Measurements from ENCODE around the gene CREB3L1.
A peak's percentile ranks its signal among the peaks of the same experiment; 100 is the strongest.

The CREB3L1 gene, protein sequence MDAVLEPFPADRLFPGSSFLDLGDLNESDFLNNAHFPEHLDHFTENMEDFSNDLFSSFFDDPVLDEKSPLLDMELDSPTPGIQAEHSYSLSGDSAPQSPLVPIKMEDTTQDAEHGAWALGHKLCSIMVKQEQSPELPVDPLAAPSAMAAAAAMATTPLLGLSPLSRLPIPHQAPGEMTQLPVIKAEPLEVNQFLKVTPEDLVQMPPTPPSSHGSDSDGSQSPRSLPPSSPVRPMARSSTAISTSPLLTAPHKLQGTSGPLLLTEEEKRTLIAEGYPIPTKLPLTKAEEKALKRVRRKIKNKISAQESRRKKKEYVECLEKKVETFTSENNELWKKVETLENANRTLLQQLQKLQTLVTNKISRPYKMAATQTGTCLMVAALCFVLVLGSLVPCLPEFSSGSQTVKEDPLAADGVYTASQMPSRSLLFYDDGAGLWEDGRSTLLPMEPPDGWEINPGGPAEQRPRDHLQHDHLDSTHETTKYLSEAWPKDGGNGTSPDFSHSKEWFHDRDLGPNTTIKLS

DNA sequence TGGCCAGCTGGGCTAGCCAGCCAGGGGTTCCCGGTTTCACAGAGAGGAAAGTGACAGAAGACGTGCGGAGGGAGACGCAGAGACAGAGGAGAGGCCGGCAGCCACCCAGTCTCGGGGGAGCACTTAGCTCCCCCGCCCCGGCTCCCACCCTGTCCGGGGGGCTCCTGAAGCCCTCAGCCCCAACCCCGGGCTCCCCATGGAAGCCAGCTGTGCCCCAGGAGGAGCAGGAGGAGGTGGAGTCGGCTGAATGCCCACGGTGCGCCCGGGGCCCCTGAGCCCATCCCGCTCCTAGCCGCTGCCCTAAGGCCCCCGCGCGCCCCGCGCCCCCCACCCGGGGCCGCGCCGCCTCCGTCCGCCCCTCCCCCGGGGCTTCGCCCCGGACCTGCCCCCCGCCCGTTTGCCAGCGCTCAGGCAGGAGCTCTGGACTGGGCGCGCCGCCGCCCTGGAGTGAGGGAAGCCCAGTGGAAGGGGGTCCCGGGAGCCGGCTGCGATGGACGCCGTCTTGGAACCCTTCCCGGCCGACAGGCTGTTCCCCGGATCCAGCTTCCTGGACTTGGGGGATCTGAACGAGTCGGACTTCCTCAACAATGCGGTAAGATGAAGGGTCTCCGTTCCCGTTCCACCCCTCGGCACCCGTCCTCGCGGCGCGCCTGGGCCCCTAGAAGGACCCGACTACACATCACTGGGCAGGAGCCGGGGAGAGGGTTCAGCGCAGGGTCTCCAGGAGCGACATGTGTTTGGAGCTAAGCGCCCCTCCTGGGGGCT, at the start of gene CREB3L1:
TSS of gene CREB3L1 (plus strand) at position 41 of the 765 bp plus-strand sequence. CDS start at position 491, 450 bp downstream.
- no peak for DNase-seq (ENCODE audit: low read depth)

DNA sequence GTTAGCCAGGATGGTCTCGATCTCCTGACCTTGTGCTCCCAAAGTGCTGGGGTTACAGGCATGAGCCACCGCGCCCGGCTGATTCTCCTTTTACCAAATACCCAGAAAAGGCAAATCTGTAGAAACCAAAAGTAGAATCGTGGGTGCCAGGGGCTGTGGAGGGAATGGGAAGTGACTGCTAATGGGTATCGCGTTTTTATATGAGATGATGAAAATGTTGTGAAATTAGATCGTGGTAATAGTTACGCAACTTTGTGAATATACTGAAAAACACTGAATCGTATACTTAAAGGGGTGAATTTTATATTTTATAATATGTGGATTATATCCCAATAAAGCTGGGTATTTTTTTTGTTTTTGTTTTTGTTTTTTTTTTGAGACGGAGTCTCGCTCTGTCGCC, 48.2 kb upstream of the CREB3L1 start:
- no peak for DNase-seq (ENCODE audit: low read depth)

DNA sequence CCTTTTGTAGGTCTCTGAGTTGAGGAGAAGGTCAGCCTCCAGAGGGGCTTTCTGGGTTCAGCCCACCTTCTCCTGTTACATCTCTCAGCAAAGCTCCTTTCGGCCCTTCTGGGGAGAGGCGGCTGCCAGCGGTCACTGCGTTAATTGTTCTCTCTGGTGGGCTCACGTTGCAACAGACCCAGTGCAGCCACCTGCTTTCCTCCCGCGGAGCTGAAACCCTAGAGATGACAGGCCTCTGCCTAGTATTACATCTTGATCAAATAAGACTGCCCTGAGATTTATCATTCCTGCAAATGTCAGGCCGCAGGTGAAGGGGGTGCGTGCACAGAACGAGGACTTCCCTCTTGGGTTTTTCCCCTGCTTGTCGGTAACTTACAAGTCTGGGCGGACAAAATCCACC, 43.2 kb upstream of the CREB3L1 start:
- no peak for DNase-seq (ENCODE audit: low read depth)

DNA sequence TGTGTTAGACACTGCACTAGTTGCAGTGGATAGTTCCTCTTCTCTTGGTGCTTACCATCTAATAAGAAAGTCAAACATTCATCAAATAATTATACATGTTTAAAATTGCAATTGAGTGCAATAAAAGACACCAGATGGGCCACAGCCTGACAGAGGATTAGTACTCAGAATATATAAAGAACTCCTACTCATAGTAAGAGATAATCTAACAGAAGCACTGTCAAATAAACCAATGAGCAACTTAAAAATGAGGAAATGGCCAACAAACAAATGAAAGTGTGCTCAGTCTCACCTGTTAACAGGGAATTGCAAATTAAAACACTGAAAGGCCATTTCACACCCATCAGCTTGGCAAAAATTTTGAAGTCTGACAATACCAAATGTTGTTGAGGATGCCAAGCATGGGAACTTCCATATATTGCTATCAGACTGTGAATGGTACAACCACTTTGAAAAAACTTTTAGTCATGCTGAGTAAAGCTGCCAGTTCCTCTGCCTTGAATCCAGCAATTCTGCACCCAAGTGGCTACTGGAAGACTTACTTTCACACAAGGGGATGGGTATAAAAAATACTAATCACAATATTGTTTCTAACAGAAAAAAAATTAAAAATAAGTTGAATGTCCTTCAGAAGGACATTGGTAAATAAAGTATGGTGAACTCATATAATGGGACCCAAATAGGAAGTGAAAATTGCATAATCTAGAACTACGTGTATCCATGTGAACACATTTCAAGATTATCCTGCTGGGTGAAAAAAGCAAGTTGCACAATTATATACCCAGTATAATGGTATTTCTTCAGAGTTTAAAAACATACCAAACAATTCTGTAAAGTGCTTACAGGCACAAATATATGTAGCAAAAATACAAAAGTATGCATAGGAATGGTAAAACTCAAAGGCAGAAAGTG, 41.4 kb upstream of the CREB3L1 start:
- no peak for DNase-seq (ENCODE audit: low read depth)

DNA sequence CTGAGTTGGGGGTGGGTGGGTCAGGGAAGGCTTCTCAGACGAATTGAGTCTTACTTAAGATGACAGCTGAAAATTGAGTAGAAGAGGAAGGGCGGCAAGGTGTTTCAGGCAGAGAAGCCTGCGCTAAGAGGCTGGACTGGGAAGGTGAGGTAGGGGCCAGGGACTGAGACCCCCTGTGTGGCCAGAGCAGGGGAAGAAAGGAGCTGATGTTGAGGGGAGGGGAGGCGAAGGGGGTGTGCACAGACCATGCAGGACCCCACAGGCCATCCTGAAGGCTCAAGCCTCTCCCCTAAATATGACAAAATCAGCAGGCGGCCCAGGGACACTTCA, 40.6 kb upstream of the CREB3L1 start:
- DNase-seq (ENCODE audit: low read depth): no peak

DNA sequence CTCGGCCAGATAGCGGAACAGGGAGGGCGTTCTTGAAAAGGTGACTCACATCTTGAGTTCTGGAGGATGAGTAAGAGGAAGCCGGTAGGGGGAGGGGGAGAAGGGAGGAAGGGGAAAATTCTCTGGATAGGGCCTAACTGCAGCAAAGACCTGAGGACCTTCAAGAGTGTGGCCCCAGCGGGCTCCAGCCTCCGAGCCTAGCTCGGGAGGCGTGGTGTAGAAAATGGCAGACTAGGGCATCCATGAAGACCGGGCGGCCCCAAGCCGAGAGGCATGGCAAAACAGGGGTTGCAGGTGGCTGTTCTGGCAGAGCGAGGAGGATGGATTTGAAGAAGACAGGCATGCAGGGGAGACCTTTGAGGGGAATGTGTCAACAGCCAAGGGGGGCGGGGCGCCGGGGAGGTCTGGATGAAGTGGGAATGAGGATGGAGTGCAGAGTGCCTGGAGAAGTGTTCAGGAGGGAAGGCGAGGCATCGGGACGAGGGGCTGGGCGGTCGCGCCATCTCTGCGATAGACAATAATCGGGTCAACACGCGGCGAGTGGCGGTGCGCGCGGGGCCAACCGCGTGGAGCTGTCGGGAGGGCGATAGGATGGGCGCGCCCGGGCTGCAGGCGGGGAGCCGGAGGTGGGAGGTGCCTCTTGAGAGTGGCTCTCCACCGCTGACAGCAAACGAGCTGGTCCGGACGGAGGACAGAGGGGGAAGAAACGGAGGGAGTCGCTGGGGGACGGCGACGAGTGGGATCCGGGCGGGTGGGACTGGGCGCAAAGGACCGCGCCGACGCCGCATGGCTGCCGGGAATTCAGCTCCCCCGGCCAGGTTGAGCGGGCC, 40.0 kb upstream of the CREB3L1 start:
- DNase-seq (ENCODE audit: low read depth): no peak

DNA sequence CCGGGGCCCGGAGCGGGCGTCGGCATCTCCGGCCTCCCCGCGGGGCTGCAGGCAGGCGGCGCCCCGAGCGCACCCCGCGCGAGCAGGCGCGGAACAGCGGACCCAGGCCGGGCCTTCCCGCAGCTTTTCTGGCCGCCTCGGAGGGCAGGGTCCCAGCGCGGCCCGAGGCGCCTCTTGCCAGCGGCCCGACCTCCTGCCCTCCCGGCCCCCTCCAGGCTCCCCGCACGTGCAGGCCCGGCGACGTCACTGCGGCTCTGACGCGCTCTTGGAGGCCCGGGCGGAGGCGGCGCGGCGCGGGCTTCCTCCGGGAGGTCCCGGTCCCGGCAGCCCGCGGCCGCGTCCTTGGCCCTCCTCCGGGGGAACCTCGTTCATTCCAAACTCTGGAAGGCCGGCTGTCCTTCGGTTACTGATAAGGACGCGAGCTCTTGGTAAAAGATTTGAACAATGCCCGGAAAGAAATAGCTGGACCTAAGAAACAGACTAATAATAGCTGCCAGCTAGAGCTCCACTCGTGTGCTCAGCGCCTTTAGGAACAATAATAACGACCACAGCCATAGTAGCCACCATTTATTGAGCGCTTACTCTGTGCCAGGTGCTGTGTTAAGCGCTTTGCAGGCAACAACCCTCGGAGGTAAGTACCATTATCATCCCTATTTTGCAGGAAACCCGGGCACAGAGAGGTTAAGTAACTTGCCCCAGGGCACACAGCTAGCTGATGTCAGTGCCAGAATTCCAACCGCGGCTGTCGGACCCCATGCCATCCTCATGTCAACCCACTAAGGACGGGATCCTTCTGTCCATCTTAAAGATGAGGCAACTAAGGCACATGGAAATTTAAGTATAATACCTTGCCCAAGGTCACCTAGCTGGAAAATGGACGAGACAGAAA, 39.1 kb upstream of the CREB3L1 start:
- DNase-seq (ENCODE audit: low read depth): no peak

DNA sequence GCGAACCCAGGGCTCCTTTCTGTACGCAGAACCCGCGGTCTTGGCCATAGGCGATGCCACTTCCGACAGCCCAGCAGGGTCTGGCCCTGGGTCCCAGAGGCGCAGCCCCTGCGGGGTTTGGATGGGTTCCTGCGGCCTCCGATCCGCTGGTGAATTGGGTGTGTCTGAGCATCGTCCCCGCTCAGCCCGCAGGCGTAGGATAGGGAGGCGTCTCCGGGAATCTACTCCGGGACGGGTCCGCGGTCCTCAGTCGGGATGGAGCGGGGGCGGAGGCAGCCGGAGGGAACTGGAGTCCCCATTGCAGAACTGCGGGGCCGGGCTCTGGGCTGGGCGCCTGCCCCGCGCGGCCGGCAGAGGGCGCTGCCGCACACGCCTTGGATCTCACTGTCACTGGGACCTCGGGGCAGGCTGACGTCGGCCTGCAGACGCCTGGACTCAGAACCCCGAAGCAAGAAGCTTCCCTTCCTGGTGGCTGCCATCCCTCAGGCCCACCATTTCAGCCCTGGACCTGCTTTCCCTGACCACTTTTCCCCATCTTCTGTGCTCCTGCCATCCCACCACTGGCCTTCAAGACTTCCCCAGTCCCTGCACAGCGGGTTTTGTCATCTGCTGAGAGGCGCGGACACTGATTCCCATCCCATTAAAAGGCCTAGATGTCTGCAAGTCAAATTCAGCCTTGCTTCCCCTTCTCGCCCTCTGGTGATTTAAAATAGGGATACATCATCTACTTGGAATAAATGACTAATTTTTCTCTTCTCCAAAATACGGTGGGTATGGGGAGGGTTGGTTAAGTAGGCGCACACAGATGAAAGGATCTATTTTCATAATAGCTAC, 38.3 kb upstream of the CREB3L1 start:
- no peak for DNase-seq (ENCODE audit: low read depth)

DNA sequence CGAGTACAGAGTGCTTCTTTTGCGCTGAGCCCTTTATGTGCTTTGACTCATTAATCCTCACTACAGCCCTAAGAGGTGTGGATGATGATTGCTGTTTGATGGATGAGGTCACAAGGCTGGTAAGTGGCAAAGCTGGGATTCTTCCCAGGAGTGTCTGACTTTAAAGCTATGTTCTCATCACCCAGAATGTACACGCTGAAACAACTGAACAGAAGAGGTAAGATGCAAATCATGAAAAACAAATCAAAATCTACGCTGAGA, 37.7 kb upstream of the CREB3L1 start:
- no peak for DNase-seq (ENCODE audit: low read depth)

DNA sequence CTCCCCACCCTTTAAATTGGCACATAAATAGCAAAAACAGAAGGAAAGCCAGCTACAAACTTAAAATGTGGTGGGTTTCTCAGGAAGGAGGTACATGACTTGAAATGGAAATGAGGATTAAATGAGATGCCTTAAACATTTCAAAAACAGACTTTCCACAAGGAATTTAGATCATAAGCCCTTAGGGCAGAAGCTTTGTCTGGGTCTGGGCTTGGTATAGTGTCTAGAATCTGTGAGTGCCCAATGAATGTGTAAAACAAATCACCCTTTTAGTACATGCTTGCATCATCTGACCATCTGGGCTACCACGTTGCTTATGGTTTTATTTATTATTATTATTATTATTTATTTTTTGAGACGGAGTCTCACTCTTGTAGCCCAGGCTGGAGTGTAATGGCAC, 37.1 kb upstream of the CREB3L1 start:
- no peak for DNase-seq (ENCODE audit: low read depth)

DNA sequence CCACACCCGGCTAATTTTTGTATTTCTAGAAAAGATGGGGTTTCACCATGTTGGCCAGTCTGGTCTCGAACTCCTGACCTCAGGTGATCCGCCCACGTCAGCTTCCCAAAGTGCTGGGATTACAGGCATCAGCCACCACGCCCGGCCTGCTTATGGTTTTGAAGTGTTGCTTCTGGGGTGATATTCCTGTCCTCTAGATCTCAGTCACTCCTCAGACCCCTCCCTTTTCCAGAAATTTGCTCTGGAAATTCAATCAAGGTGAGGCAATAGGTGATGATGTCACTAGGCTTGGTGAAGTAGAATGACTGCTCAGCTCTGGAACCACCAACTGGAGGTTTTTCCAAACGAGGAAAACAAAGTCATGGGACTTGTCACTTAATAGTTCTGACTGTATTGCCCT, 36.6 kb upstream of the CREB3L1 start:
- no peak for DNase-seq (ENCODE audit: low read depth)

DNA sequence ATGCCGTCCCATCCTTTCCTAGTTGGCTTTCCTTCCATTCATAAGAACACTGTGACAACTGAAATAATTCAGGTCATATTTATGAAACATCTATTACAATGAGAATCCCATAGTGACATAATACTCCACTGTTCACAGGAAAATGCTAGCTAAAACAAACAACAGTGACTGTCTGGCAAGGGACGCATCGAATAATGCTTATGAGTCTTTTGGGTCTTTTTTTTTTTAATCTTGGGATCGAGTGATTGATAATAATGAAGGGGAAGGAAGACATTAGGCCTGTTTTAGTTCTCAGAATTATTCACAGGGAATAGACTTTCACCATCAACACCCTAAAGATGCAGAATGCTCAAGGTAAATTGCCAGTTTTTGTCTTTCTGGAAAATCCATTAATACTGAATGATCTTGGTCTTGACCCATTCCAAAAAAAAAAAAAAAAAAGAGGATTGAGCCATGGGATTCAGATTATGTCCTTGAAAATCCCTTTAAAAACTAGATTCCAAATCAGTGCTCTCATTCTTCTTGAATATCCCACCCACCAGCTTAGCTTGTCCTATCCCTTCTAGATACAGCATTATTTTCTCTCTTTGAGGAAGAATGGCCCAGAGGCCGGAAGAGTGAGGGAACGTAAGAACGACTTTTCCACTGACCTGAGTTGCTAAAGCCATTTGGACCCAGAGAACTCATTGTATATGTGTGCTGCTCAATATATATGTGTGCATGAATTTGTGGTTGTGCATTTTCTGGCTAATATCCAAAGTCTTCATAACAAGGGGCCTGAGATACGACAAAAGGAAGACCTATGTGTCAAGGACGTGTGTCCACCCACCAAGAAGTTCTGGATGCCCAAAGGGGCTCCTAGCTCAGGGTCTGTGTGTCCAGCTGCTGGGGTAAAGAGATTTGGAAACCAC, 35.2 kb upstream of the CREB3L1 start:
- DNase-seq (ENCODE audit: low read depth): no peak

DNA sequence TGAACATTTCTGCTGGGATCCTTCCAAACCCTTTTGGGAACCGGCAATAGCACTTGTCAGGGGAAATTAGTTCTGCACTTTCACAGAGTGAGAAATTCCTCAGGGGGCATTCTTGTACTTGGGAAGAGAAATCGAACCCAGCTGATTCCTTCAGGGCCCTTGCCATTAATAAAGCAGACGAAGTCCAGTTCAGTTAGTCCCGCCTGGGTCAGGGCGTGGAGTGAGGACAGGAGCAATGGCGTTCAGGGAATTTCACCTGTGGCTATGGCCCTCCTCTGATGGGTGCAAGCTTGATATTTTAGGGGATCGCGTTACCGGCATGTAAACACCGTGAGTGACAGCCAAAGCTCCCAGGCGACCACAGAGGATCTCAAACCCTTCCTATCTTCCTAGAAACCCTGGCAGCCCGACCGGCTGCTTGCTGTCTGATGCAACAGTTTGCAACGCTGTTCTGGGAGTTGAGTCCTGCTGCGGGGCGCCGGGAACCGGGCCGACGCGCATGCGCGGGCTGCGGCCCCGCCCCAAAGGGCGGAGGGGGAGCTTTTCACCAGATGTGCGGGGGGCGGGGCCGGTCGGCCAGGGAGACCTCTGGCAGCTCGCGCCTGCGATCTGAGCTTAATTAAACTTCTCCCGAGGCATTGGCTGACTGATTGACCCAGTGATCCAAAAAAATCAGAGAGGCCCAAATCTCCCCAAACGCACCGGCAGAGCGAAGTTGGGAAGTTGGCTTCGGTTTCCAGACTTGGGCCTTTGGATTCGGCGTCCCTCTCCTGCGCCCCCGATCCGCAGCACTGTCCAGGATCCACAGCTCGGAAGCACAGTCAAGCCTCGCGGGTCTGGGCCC, 34.3 kb upstream of the CREB3L1 start:
- DNase-seq (ENCODE audit: low read depth): peak; percentile 93

DNA sequence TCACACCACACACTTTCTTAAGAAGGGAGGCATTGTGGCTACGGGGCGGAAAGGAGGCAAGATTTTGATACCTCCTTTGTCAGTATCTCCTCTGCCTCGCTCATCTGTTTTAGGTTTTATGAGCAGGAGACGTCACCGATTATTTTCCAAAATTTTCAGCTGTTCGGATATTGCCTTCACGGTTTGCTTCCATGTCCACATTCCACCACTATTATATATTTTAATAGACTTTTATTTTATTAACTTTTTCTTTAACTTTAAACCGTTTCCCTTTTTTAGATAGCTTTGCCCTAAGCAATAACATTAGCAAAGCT, 33.7 kb upstream of the CREB3L1 start:
- peak; percentile 83 for DNase-seq (ENCODE audit: low read depth)

DNA sequence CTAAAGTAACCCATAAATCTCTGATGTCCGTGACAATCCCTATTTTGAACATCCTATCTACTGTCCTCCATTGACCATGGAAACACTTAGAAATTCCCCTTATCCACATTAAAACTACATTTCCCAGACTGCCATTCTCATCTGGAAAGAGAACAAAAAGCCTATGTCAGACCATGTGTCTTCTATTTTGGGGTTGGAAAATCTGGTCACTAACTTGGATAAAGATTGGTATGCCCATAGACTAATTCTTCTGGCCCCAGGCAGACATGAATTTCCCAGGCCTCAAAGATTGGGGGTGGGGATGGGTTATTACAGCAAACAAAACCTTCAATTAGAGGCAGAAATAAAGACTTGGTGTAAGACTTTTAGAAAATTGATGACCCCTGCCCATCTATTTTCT, 30.9 kb upstream of the CREB3L1 start:
- no peak for DNase-seq (ENCODE audit: low read depth)

DNA sequence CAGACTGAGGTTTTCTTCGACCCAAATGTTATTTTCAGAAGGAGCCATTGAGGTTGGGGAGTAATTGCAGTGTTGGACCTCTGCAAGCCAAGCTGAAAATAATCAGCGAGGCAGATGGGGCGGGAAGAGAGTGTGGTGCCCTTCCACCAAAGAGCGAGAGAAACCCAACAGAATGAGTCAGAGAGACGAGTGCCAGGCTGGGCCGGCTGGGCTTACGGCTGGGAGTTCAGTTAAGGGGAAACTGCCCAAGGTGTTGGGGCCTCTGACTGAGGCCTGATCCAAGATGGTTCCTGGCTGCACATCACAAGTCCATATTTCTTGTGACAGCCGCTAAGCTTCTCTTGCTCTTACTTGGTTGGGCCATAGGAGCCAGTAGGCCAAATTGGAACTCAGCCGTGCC, 30.4 kb upstream of the CREB3L1 start:
- no peak for DNase-seq (ENCODE audit: low read depth)

DNA sequence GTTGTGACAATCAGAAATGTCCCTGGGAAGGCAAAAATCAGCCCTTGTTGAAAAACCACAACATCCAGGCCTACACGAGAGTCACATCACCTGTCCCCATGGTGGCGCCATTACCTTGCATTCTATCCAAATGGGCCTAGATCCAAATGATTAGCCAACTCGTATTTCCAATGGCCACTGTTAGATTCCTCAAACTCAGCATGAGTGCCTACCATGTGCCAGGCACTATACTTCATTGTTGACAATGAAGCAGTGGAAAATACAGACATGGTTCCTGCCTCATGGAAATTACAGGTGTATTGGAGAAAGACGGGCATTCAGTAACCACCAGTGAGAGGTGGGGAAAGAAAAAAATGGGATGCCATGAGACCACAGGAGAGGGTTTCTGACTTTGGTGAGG, 29.8 kb upstream of the CREB3L1 start:
- DNase-seq (ENCODE audit: low read depth): no peak

All from CMK (cell line).